Activated naive CD8-positive, alpha-beta T cell treated with anti-CD3 and anti-CD28 coated beads, Interleukin-2, amount 10 ng/mL, durations not matched to agents 7 days and 5 days (primary cell): ENCODE data around the gene RPL18. TPM values are rescaled to one million over a fixed set of nuclear protein-coding genes. Genes with fewer than 3 reads are reported as not detected.
"Not testable (repeated sequence)": the region's sequence is repeated elsewhere in the genome, so short reads cannot be mapped to it uniquely, and the experiment has no call there.

Source experiments
- ATAC-seq: fragments of 150-1000 bp; cut with Tn5 transposase; one replicate; pipeline ENCODE4 v1.10.0; 2021; ENCODE audit warnings: low read depth, moderate library complexity
- POLR2A ChIA-PET: fragments of 350-600 bp; sonication (Branson Sonifier 250); formaldehyde crosslinking; loops from one replicate; lab custom pipeline; 2021; ENCODE audit warnings: antibody characterized with exemption; lab: Charles Lee
- DNase-seq: peaks from one replicate; pipeline ENCODE4 v3.0.0; 2021
- H3K27ac Mint-ChIP-seq: one replicate; pipeline ENCODE4 v1.8.0; 2022; ENCODE audit warnings: mild to moderate bottlenecking, mixed read lengths
- H3K27me3 Mint-ChIP-seq: one replicate; pipeline ENCODE4 v1.8.0; 2022; ENCODE audit warnings: mild to moderate bottlenecking, moderate library complexity, mixed read lengths
- H3K36me3 Mint-ChIP-seq: one replicate; pipeline ENCODE4 v1.8.0; 2021; ENCODE audit warnings: mild to moderate bottlenecking, mixed read lengths
- H3K4me1 Mint-ChIP-seq: one replicate; pipeline ENCODE4 v1.8.0; 2021; ENCODE audit warnings: mixed read lengths
- H3K4me3 Mint-ChIP-seq: one replicate; pipeline ENCODE4 v1.8.0; 2022; ENCODE audit warnings: mild to moderate bottlenecking, moderate library complexity, mixed read lengths
- H3K9me3 Mint-ChIP-seq: one replicate; pipeline ENCODE4 v1.8.0; 2021; ENCODE audit warnings: mixed read lengths
- total RNA-seq, 2 experiments: library from RNA; stranded (reverse); gene quantifications; one replicate each; pipeline ENCODE4 v1.2.3, GENCODE V29; 2021

Gene RPL18
- total RNA-seq: 1,000 to 10,000 TPM; 1,565 to 1,587 TPM

- Mint-ChIP-seq H3K4me3 (peak within 1 kb of the TSS; percentile 95), H3K27ac (peak within 1 kb of the TSS; percentile 98), H3K4me1 (peaks cover 39% of the 10 kb centered on the region), H3K36me3 (peaks cover 31% of the 10 kb centered on the region), H3K9me3 (no peaks in the 10 kb centered on the region), H3K27me3 (no peaks in the 10 kb centered on the region)
- DNase-seq (peak; percentile 96), ATAC-seq (peak; percentile 81)
- POLR2A ChIA-PET: interaction anchor here (0.6 to 3.1 kb wide), 20 partner anchors 9 to 1284 kb away, joined by 3 to 37 read pairs (median 5); partner anchors contain the start of genes BCAT2, CA11, DBP and GYS1
Measured at GRCh38 chr19:48618916-48619691, at the start of gene RPL18, which contains the start of gene SPHK2. RPL18 (minus strand) TSS chr19:48619178; CDS start chr19:48619143, 35 bp downstream. SPHK2 (plus strand) TSS chr19:48619506; CDS start chr19:48620515, 1,009 bp downstream.

- POLR2A ChIA-PET: no interaction called here
- no peaks in the 10 kb centered on the region for H3K27me3 Mint-ChIP-seq
- H3K9me3 Mint-ChIP-seq: peaks cover 9% of the 10 kb centered on the region
- peak overlapping the region; percentile 62 for H3K27ac Mint-ChIP-seq
- DNase-seq: no peak
- ATAC-seq: no peak
- no peak overlapping the region for H3K4me3 Mint-ChIP-seq
- peaks cover 2% of the 10 kb centered on the region for H3K4me1 Mint-ChIP-seq
- H3K36me3 Mint-ChIP-seq: peaks cover 2% of the 10 kb centered on the region
Measured at GRCh38 chr19:48668761-48669160, 49.8 kb upstream of the RPL18 start.

- POLR2A ChIA-PET: no interaction called here
- Mint-ChIP-seq H3K4me1 (peaks cover 2% of the 10 kb centered on the region), H3K4me3 (no peak overlapping the region), H3K36me3 (peaks cover 2% of the 10 kb centered on the region), H3K9me3 (peaks cover 9% of the 10 kb centered on the region), H3K27ac (no peak overlapping the region), H3K27me3 (no peaks in the 10 kb centered on the region)
- ATAC-seq: no peak
- DNase-seq: no peak
Measured at GRCh38 chr19:48668332-48668731, 49.4 kb upstream of the RPL18 start.

GRCh38 chr19:48665786-48666185 is 46.8 kb upstream of the RPL18 start:
- Mint-ChIP-seq H3K36me3 (peaks cover 2% of the 10 kb centered on the region), H3K9me3 (peaks cover 9% of the 10 kb centered on the region), H3K27ac (no peak overlapping the region), H3K4me1 (peaks cover 6% of the 10 kb centered on the region), H3K4me3 (no peak overlapping the region), H3K27me3 (no peaks in the 10 kb centered on the region)
- DNase-seq (no peak), ATAC-seq (no peak)
- POLR2A ChIA-PET: no interaction called here

GRCh38 chr19:48664476-48664875 is 45.5 kb upstream of the RPL18 start:
- peaks cover 2% of the 10 kb centered on the region for H3K36me3 Mint-ChIP-seq

GRCh38 chr19:48663667-48664066 is 44.7 kb upstream of the RPL18 start:
- no peak overlapping the region for H3K27ac Mint-ChIP-seq
- ATAC-seq: no peak
- H3K4me3 Mint-ChIP-seq: no peak overlapping the region
- POLR2A ChIA-PET: no interaction called here
- no peaks in the 10 kb centered on the region for H3K36me3 Mint-ChIP-seq
- no peaks in the 10 kb centered on the region for H3K27me3 Mint-ChIP-seq
- H3K9me3 Mint-ChIP-seq: peaks cover under 1% of the 10 kb centered on the region
- no peak for DNase-seq
- peaks cover 6% of the 10 kb centered on the region for H3K4me1 Mint-ChIP-seq

More at GRCh38 chr19:48664476-48664875, 45.5 kb upstream of the RPL18 start:
- POLR2A ChIA-PET: no interaction called here
- ATAC-seq: no peak
- peaks cover 3% of the 10 kb centered on the region for H3K9me3 Mint-ChIP-seq
- H3K4me1 Mint-ChIP-seq: peaks cover 8% of the 10 kb centered on the region
- H3K27ac Mint-ChIP-seq: no peak overlapping the region
- DNase-seq: no peak
- H3K27me3 Mint-ChIP-seq: no peaks in the 10 kb centered on the region
- H3K4me3 Mint-ChIP-seq: no peak overlapping the region

- ATAC-seq: no peak
- no peak overlapping the region for H3K27ac Mint-ChIP-seq
- H3K4me3 Mint-ChIP-seq: no peak overlapping the region
- H3K36me3 Mint-ChIP-seq: no peaks in the 10 kb centered on the region
- no peak for DNase-seq
- peaks cover 6% of the 10 kb centered on the region for H3K4me1 Mint-ChIP-seq
- POLR2A ChIA-PET: interaction anchor here (0.5 kb wide), 1 partner anchor 43 kb away, joined by 3 read pairs; no protein-coding TSS in a partner anchor
- no peaks in the 10 kb centered on the region for H3K9me3 Mint-ChIP-seq
- H3K27me3 Mint-ChIP-seq: peaks cover 5% of the 10 kb centered on the region
Measured at GRCh38 chr19:48661711-48662090, 42.7 kb upstream of the RPL18 start.

- Mint-ChIP-seq H3K4me3 (peak overlapping the region; percentile 65), H3K36me3 (no peaks in the 10 kb centered on the region), H3K27me3 (peaks cover 5% of the 10 kb centered on the region), H3K4me1 (peaks cover 6% of the 10 kb centered on the region), H3K9me3 (no peaks in the 10 kb centered on the region), H3K27ac (peak overlapping the region; percentile 92)
- POLR2A ChIA-PET: interaction anchor here (0.5 kb wide), 1 partner anchor 1206 kb away, joined by 3 read pairs; the partner anchor contains the start of gene PNKP
- DNase-seq: peak; percentile 78
- ATAC-seq: peak; percentile 93
Measured at GRCh38 chr19:48660852-48661710, 42.1 kb upstream of the RPL18 start.

GRCh38 chr19:48659768-48660167 is 40.8 kb upstream of the RPL18 start:
- Mint-ChIP-seq H3K27me3 (peaks cover 5% of the 10 kb centered on the region), H3K36me3 (no peaks in the 10 kb centered on the region), H3K9me3 (no peaks in the 10 kb centered on the region), H3K27ac (peak overlapping the region; percentile 30), H3K4me3 (no peak overlapping the region), H3K4me1 (peaks cover 6% of the 10 kb centered on the region)
- ATAC-seq (no peak), DNase-seq (no peak)
- POLR2A ChIA-PET: no interaction called here

GRCh38 chr19:48658483-48658882 is 39.5 kb upstream of the RPL18 start:
- Mint-ChIP-seq H3K36me3 (no peaks in the 10 kb centered on the region), H3K4me3 (no peak overlapping the region), H3K27me3 (peaks cover 5% of the 10 kb centered on the region), H3K27ac (no peak overlapping the region), H3K4me1 (peaks cover 6% of the 10 kb centered on the region), H3K9me3 (no peaks in the 10 kb centered on the region)
- DNase-seq: no peak
- ATAC-seq: no peak
- POLR2A ChIA-PET: no interaction called here

- H3K27ac Mint-ChIP-seq, ATAC-seq, H3K27me3 Mint-ChIP-seq, H3K36me3 Mint-ChIP-seq, H3K4me1 Mint-ChIP-seq, H3K4me3 Mint-ChIP-seq, DNase-seq, H3K9me3 Mint-ChIP-seq, POLR2A ChIA-PET: not testable (repeated sequence)
Measured at GRCh38 chr19:48657828-48658227, 38.9 kb upstream of the RPL18 start.

- H3K27ac Mint-ChIP-seq: no peak overlapping the region
- H3K4me1 Mint-ChIP-seq: peaks cover 8% of the 10 kb centered on the region
- no peaks in the 10 kb centered on the region for H3K36me3 Mint-ChIP-seq
- H3K9me3 Mint-ChIP-seq: no peaks in the 10 kb centered on the region
- H3K27me3 Mint-ChIP-seq: peaks cover 5% of the 10 kb centered on the region
- no peak for ATAC-seq
- no peak for DNase-seq
- no peak overlapping the region for H3K4me3 Mint-ChIP-seq
- POLR2A ChIA-PET: no interaction called here
Measured at GRCh38 chr19:48656840-48657474, 38.0 kb upstream of the RPL18 start.
